ENCODE data around the gene COLQ.
"Not testable (repeated sequence)": the region's sequence is repeated elsewhere in the genome, so short reads cannot be mapped to it uniquely, and the experiment has no call there.

COLQ gene

DNA sequence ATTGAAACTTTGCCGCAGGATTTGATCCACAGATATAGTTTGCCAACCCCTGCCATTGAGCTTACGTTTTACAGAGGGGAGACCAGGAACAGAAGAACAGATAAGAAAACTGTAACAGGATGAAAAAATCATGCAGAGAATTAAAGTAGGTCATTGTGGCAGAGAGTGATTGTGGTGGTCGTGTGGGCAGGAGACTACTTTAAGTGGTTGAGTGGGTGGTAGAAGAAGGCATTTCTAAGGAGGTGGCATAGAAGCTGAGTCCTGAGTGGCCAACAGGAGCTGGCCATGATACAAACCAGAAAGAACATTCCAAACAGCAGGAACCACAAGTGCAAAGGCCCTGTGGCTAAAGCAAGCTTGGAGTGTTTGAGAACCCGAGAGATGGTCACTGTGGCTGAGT lies 34.5 kb downstream of the COLQ start:
- no peak for DNase-seq

DNA sequence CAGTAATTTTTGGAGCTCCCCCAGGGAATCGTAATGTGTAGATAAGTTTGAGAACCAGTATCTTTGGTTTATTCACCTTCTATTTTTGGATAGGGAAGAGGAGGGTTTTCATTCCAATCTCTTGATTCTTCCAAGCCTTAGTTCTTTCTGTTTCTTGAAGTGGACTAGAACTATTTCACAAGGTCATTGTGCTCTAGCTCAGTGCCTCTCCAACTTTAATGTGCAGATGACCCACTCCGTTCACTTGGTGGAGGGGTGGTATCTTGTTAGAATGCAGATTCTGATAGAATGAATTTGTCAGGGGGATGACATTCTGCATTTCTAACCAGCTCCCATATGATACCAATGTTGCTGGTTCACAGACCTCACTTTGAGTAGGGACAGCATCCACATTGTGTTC lies 35.5 kb downstream of the COLQ start:
- DNase-seq = no peak

DNA sequence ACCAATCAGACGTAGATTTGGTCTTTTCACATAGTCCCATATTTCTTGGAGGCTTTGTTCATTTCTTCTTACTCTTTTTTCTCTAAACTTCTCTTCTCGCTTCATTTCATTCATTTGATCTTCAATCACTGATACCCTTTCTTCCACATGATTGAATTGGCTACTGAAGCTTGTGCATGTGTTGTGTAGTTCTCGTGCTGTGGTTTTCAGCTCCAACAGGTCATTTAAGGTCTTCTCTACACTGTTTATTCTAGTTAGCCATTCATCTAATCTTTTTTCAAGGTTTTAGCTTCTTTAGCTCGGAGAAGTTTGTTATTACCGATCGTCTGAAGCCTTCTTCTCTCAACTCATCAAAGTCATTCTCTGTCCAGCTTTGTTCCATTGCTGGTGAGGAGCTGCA lies 37.0 kb downstream of the COLQ start:
- DNase-seq = not testable (repeated sequence)

- DNase-seq = no peak
Observed at GRCh38 chr3:15479400-15480224, 41.9 kb downstream of the COLQ start.

DNA sequence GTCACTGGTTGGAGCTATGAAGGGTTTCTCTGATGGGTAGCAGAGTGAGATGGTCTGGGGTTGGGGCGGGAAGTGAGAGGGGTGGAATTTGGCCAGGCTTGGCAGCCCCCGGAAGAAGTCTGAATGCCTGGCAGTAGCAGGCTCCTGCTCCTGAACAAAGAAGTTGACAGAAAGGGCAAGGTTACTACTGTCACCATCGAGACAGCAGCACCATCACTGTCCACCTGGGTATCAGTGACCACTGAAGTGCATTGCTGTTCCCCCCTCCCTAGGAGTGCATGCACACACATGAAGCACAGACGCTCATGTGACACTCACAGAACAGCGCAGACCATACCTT lies 42.9 kb downstream of the COLQ start:
- DNase-seq = no peak

GRCh38 chr3:15477951-15478639 lies 43.4 kb downstream of the COLQ start:
- DNase-seq = no peak

- no peak for DNase-seq
Observed at GRCh38 chr3:15476378-15476777, 45.1 kb downstream of the COLQ start.

DNA sequence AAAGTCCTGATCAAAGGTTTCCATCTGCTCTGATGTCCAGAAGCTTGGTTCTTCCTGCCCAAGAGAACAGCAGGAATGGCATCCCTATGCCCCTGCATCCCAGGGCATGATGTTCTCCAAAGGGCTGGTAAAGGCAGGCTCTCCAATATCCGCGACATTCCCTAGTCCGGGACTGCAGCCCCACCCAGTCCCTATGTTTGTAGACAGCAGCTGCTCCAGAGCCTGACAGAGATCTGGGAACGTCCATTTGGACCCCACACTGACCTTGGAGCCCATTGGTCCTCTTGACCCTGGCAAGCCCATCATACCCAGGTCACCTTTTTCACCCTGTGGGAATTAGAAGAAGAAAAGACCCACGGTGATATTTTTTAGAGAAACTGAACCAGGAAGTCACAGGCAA lies 46.3 kb downstream of the COLQ start:
- no peak for DNase-seq

- DNase-seq = no peak
Observed at GRCh38 chr3:15471861-15472260, 49.6 kb downstream of the COLQ start.

- DNase-seq = no peak
Observed at GRCh38 chr3:15470849-15471248, 50.7 kb downstream of the COLQ start.

GRCh38 chr3:15470261-15470660 lies 51.2 kb downstream of the COLQ start:
- DNase-seq = no peak

DNA sequence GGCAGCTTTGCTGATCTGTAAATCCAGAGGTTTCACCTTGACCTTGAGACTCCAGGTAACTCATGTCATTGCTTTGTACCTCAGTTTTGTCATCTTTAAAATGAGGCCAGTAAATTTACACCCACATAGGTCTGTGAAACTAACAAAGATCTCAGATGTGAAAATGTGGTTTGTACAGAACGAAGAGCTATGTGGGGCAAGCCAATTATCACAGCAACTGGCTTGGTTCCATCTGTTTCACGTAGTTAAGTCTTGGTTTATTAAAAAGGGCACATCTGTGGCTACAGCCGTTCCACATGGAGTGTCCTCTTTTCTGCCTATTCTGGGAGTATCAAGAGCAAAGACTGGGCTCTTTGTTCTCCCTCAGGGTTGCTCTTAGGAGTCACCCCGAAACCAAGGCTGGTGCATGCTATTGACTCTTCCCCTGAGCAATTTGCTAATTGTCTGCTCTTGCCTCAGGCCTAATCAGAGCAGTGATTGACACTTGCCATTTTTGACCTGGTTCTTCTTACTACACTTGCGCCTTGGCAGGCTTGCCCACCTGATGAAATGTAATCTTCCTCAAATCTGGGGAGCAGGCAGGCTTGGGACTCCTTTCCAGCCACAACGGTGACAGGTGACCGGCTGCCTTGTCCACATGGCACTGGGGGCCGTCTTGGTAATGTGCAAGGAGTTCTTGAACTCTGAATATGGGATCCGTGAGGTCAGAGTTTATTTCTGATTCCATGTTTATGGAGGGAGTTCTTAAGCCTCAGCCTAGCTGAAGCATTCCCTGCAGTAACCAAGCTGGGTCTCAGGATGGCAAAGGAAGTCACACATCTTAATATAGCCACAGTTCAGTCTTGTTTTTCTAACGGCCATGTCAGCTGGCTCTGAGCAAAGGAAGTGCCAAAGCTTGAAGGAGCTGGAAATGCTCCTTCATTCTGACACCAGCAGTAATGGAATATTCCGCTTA lies 54.0 kb downstream of the COLQ start:
- DNase-seq = no peak

- DNase-seq = no peak
Observed at GRCh38 chr3:15465876-15466585, 55.5 kb downstream of the COLQ start.

DNA sequence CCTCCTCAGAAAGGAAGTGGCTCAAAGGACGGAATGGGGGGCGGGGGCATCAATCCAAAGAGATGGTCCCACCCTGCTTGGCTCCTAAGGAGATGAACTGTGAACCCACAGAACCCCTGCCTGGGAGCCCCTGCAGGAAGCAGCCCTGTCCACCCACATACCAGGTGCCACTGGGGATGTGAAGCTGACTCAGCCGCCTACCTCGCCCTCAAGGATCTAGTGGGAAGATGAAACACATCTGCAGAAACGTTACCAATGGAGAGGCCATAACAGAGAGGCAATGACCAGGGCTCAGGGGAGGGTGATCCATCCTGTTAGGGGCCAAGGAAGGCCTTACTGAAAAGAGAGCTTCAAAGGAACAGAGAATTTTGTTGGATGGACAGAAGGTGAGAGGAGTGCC lies 59.1 kb downstream of the COLQ start:
- no peak for DNase-seq

- DNase-seq = no peak
Observed at GRCh38 chr3:15460891-15461531, 60.5 kb downstream of the COLQ start.

- DNase-seq = no peak
Observed at GRCh38 chr3:15458212-15458780, 63.2 kb downstream of the COLQ start.

DNA sequence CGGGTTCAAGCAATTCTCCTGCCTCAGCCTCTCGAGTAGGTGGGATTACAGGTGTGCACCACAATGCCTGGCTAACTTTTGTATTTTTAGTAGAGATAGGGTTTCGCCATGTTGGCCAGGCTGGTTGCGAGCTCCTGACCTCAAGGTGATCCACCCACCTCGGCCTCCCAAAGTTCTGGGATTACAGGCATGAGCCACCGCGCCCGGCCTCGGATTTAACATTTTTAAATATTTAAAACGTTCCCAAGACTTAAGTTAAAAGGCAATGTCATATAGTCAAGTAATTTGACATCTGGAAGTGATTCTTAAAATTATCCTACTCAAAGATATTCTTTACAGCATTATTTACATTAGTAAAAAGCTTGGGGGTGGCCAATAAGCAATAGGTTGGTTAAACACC lies 64.6 kb downstream of the COLQ start:
- not testable (repeated sequence) for DNase-seq

- DNase-seq = no peak
Observed at GRCh38 chr3:15456321-15456720, 65.2 kb downstream of the COLQ start.

DNA sequence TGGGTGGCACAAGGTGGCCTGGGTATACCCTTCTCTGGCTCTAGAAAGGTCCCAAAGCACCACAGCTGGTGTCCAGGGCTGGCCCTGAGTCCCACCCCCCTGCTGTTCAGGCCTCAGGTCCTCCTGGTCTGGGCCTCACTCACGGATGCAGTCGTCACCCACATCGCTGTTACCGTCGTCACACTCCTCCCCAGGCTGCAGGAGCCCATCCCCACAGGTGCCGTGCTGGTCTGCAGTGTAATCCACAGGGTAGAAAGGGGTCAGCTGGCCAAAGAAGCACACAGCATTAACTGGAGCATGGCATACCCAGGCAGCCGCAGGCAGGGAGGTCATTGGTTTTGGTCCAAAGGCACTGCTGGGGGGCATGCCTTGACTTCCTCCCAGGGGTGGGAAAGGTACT lies 65.8 kb downstream of the COLQ start:
- no peak for DNase-seq

GRCh38 chr3:15454965-15455364 lies 66.5 kb downstream of the COLQ start:
- no peak for DNase-seq

DNA sequence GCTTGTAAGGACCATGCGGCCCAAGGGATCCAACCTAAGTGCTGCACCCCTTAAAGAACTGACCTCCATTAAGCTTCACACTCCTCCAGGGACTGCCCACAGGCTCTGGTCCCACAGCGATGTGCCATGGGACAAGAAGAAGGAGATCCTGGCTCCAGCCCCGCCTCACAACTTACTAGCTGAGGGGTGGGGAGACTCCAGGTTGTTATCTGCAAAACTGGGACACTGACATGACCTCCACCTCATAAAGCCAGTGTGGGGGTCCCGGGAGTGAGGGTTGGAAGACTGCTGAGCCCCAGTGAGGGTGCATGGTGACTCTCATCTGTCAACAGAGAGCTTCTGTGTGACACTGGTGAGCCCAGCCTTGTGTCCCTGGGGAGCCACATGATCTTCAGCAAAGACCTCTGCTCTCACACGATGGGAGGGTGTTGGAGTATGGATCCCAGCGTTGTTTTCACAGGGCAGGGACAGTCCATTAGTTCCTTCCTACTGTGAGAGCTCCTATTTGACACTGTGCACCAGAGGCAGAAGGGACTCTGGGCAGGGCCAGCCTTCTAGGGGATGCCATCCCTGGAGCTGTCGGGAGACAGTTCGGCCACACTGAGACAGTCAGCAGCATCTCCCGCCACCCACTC lies 67.4 kb downstream of the COLQ start:
- no peak for DNase-seq

Measured in activated T-cell treated with anti-CD3 and anti-CD28 coated beads for 4 hours (primary cell).